Activated CD4-positive, alpha-beta T cell treated with anti-CD3 and anti-CD28 coated beads, Interleukin-2, Interleukin-6, amounts not matched to agents 100 ng/mL and 50 ng/mL, durations not matched to agents 16 hours and 8 hours (primary cell): ENCODE results near the gene EGLN1.

Experiments
- DNase-seq: peaks from one replicate; pipeline ENCODE4 v3.0.0-alpha.2; 2020

EGLN1 gene

DNA sequence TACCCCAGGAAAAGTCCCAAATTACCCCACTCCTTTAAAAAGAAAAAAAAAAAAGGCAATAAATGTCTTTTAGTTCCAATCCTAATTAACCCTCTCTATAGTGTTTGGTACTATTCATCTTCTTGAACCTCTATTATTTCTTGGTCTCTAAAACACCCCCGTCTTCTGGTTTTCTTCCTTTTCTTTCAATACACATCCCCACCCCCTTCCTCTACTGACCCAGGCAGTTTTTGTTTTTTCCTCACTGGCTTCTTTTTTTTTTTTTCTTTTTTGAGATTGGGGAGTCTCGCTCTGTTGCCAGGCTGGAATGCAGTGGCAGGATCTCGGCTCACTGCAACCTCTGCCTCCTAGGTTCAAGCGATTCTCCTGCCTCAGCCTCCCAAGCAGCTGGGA is 26.1 kb downstream of the EGLN1 start:
- DNase-seq: no peak

GRCh38 chr1:231395076-231395997 is 26.8 kb downstream of the EGLN1 start:
- no peak for DNase-seq

DNA sequence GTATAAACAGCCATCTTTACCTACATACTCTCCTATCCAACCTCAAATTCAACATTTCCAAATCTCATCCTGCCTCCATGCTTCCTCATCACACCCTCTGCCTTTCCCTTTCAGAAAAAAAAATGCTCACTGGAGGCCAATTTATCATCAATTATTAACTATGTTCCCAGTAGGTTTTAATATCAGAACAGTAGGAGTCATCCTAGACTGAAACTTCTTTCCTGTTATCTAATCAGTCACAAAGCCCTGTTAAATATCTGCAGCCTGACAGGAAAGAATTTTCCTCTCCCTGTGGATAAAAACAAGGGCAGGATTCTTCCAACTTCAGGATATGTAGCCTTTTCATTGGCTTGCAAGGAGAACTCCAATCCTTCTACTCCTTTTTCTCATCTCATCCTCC is 28.4 kb downstream of the EGLN1 start:
- DNase-seq: no peak

- DNase-seq: no peak
Measured at GRCh38 chr1:231392389-231393131, 29.5 kb downstream of the EGLN1 start.

DNA sequence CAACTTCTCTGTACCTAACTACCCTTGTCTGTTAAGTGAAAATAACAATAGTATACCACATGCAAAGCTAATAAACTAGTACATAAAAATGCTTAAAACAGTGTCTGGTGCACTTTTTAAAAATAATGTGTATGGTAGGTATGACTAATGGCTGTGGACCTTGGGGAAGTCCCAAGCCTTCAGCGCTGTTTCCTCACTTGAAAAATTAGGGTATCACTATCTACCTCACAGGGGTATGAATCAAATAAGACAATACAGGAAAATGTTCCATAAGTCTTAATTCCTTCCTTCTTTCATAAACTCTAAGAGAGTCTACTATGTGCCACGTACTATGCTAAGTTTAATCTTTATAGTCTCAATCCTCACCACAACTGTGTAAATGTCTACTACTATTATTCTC is 32.0 kb downstream of the EGLN1 start:
- DNase-seq: peak; percentile 33

DNA sequence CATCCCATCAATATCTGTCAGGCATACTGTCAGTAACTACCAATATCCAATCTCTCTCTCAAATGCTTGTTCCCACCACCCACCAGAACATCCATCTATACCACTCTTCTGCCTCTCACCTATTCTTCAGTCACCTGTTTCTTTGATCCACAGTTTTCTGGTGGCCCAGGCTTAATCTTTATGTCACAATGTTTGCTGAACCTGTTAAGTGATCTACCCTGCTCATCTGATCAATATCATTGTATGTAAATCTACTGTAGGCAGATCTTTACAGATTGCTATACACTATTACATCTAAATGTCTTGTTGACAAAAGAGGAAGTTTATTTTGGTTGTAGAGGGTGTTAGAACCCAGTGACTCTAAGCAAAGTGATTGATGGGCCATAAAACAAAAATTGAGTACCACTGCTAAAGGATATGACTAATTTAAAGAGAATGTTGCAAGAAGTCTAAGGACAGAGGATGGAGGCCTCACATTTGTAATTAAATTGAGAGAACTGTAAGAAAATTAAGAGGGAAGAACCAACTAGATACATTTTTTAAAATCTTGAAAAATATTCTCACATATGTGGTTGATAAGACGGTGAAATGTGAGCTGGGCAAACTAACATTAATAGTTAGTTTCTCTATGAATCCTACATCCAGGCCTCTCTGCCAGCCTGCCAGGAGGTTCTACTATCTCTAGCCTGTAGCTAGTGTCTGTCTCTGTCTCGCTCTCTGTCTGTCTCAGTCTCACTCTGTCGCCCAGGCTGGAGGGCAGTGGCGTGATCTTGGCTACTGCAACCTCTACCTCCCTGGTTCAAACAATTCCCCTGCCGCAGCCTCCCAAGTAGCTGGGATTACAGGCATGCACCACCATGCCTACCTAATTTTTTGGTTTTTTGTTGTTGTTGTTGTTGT is 34.1 kb downstream of the EGLN1 start:
- DNase-seq: peak; percentile 30

- no peak for DNase-seq
Measured at GRCh38 chr1:231386466-231386865, 35.6 kb downstream of the EGLN1 start.

GRCh38 chr1:231385416-231385748 is 36.7 kb downstream of the EGLN1 start:
- no peak for DNase-seq

GRCh38 chr1:231384696-231385415 is 37.2 kb downstream of the EGLN1 start:
- DNase-seq: no peak

GRCh38 chr1:231383159-231383860 is 38.8 kb downstream of the EGLN1 start:
- no peak for DNase-seq

DNA sequence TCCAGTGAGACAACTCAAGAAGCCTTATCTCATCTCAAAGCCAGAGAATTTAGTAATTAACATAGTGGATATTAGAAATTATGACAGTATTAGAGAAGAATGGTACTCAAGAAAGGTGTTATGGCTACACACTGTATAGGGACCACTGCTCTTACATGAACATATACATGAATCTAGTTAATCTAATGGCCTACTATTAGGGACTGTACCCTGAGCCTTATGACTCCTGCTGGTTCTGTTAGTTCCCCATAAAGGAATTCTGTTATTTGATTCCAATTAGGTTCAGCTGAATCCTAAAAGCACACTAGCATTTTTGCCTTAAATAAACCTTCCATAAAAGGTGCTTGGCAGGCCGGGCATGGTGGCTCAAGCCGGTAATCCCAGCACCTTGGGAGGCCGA is 39.7 kb downstream of the EGLN1 start:
- DNase-seq: no peak

GRCh38 chr1:231381729-231382128 is 40.4 kb downstream of the EGLN1 start:
- DNase-seq: no peak

DNA sequence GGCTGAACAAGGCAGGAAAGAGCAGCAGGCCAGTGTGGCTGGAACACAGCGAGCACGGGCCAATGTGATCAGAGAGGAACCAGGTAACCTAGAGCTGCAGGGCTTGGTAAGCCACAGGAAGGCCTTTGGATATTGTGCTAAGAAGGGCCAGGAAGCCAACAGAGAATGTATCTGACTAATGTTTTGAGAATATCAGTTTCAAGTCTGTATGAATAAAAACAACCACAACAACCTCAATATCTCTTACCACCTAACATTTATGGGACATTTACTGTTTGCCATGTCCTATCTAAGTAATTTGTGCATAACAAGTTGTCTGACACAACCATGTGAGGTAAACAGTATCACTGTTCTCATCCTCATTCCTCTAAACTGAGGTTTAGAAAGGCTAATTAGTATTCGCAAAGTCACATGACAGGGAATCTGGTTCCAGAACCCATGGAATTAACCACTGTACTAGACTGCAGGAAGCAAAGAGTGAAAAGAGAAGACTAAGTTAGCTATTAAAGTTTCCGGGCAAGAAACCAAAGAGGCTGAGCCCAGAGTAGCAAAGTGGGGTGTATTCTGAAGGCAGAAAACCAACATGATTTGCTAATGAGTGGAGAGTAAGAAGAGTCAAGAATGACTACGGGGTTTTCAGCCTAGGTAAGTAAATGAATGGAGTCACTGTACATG is 45.1 kb downstream of the EGLN1 start:
- DNase-seq: peak; percentile 30

DNA sequence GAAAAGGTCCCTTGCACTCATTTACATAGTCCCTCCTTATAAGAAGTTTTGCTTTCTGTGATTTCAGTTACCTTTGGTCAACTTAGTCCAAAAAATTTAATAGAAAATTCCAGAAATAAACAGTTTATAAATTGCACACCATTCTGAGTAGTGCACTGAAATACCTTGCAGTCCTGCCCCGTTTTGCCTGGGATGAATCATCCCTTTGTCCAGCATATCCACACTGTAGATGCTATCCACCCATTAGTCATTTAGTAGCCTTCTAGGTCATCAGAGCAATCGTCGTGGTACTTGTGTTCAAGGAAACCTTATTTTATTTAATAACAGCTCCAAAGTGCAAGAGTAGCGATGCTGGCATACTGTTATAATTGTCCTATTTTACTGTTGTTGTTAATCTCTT is 46.0 kb downstream of the EGLN1 start:
- no peak for DNase-seq

DNA sequence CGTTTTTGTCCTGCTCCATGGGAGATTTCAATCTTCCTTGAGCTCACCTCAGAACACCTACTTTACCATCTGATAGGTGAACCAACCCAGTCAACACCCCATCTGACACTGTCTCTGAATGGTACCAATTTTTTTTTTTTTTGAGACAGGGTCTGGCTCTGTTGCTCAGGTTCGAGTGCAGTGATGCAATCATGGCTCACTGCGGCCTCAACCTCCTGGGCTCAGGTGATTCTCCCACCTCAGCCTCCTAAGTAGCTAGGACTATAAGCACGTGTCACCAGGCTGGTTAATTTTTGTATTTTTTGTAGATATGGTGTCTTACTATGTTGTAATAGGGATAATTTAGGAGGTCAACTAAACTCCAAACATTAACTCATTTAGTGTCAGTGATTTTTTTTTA is 47.7 kb downstream of the EGLN1 start:
- no peak for DNase-seq

- no peak for DNase-seq
Measured at GRCh38 chr1:231372501-231372900, 49.6 kb downstream of the EGLN1 start.

DNA sequence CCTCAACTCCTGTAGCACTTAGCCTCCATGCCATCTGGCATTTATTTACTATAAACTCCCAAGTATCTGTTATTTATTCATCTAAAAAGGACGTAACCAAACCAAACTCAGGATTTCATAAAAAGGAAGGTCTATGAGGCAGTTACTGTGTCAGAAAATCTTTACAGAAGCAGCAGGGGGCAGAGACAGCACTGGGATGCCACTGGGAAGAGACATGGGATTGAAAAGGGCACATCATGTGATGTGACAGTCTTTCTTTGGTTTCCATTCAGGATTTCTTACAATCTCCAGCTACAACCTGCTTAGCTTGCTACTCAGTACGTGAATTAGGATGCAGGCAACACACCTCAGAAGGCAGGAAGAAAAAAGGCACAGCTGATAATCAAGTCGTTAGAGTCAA is 52.8 kb downstream of the EGLN1 start:
- no peak for DNase-seq

DNA sequence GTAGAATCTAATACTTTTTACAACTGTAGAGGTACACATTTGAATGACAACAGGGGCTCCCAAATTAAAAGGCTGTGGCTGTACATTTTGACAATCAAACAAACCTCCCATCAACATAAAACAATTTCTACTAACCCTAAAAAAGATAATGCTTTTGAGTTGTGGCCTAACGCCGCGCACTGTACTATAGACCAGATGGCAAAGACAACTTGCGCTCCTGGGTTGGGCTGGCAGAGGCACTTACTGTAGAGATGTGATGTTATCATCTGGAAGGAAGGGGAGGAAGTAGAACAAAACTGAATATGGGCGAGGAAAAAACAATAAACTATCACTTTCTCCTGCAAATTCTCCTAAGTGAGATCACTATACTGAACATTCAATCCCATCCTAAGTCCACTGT is 57.9 kb downstream of the EGLN1 start:
- DNase-seq: no peak

DNA sequence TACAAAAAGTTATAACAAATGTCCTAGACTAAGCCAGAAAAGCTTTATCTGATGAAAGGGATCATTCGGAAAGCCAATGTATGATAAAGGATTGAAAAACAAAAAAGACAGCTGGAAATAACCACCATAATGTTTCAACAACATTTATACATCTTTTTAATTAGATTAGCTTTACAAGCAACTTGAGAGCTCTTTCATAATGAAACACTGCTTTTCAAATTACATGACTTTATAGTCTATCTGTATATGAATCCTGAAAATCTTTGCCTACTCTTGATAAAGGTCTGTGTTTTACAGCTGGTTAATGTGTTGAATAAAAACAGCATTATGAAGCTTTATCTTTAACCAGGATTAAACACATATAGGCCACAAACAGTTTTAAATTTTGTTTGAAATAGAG is 58.5 kb downstream of the EGLN1 start:
- DNase-seq: no peak

GRCh38 chr1:231362325-231362724 is 59.8 kb downstream of the EGLN1 start:
- DNase-seq: no peak

- no peak for DNase-seq
Measured at GRCh38 chr1:231359113-231359512, 63.0 kb downstream of the EGLN1 start.
